SU-DHL-6 (cell line): ENCODE data around the gene ATXN7L1.

ENCODE experiments used
- H2AFZ ChIP-seq: fragments of 200-600 bp; sonication (generic); 2 replicates; pipeline ENCODE4 v1.6.1; 2014; ENCODE audit warnings: low read depth, mild to moderate bottlenecking, moderate library complexity, mixed read lengths, antibody characterized with exemption, low read length; ENCODE audit not compliant: severe bottlenecking
- H3F3A ChIP-seq: fragments of 200-600 bp; shearing (Covaris generic); 2 replicates; pipeline ENCODE4 v1.6.0; 2016; ENCODE audit warnings: antibody characterized with exemption, mild to moderate bottlenecking; ENCODE audit not compliant: insufficient read depth
- H3K27ac ChIP-seq: fragments of 200-600 bp; sonication (generic); 2 replicates; pipeline ENCODE4 v1.5.1; 2016; ENCODE audit warnings: low read depth, mild to moderate bottlenecking, low read length, moderate library complexity, mixed read lengths
- H3K27me3 ChIP-seq: fragments of 200-600 bp; sonication (generic), shearing (Covaris generic); 2 replicates; pipeline ENCODE4 v1.6.0; 2014; ENCODE audit warnings: mild to moderate bottlenecking, low read length
- H3K36me3 ChIP-seq: fragments of 200-600 bp; sonication (generic); 2 replicates; pipeline ENCODE4 v1.6.1; 2014; ENCODE audit warnings: mild to moderate bottlenecking, low read length, mixed read lengths
- H3K4me2 ChIP-seq: fragments of 300-600, 200-600 bp; shearing (Covaris generic), sonication (generic); 2 replicates; pipeline ENCODE4 v1.6.0; 2014; ENCODE audit warnings: low read length, low read depth, mild to moderate bottlenecking; ENCODE audit not compliant: poor library complexity, severe bottlenecking
- H3K4me3 ChIP-seq: fragments of 200-600 bp; sonication (generic); 2 replicates; pipeline ENCODE4 v1.5.1; 2014; ENCODE audit warnings: antibody characterized with exemption, low read length, mild to moderate bottlenecking, mixed read lengths; ENCODE audit not compliant: insufficient read depth, poor library complexity, severe bottlenecking
- H3K79me2 ChIP-seq: fragments of 200-600 bp; sonication (generic); 2 replicates; pipeline ENCODE4 v1.6.1; 2014; ENCODE audit warnings: mild to moderate bottlenecking, low read length, moderate library complexity; ENCODE audit not compliant: insufficient read depth
- H3K9ac ChIP-seq: fragments of 200-600 bp; sonication (generic); 2 replicates; pipeline ENCODE4 v1.7.0; 2014; ENCODE audit warnings: mild to moderate bottlenecking, low read length
- H3K9me2 ChIP-seq: fragments of 200-600 bp; sonication (generic); replicated peaks from 2 replicates; pipeline ENCODE4 v1.6.1; 2014; ENCODE audit warnings: low read length; ENCODE audit not compliant: insufficient read depth
- H3K9me3 ChIP-seq: fragments of 200-600 bp; sonication (generic); 2 replicates; pipeline ENCODE4 v1.6.1; 2014; ENCODE audit warnings: low read length, mixed read lengths; ENCODE audit not compliant: insufficient read depth
- H4K20me1 ChIP-seq: fragments of 200-600 bp; sonication (generic); 2 replicates; pipeline ENCODE4 v1.6.1; 2014; ENCODE audit warnings: low read depth, mild to moderate bottlenecking, antibody characterized with exemption, low read length, moderate library complexity, mixed read lengths
- EZH2phosphoT487 ChIP-seq: fragments of 200-600 bp; sonication (generic), shearing (Covaris generic); conservative IDR thresholded peaks from 2 replicates; pipeline ENCODE4 v1.6.1; 2018; ENCODE audit warnings: mild to moderate bottlenecking, antibody characterized with exemption, low read length, moderate library complexity, mixed read lengths
- TF ChIP-seq, protein P1 (sequence below): fragments of 200-600 bp; sonication (generic); IDR thresholded peaks from one replicate; pipeline ENCODE4 v1.5.1; 2017; ENCODE audit warnings: antibody characterized with exemption, mild to moderate bottlenecking, low read length, moderate library complexity; ENCODE audit not compliant: insufficient read depth, poor library complexity, severe bottlenecking

The ATXN7L1 gene

GRCh38 chr7:105794741-105795729, 81.4 kb downstream of the ATXN7L1 start:
- H4K20me1 ChIP-seq = no peaks in the 10 kb centered on the region

GRCh38 chr7:105792488-105793370, 83.7 kb downstream of the ATXN7L1 start:
- H2AFZ ChIP-seq = no peak overlapping the region
- no peak overlapping the region for H3K4me3 ChIP-seq
- H3K4me2 ChIP-seq = no peak overlapping the region
- TF ChIP-seq, protein P1, sequence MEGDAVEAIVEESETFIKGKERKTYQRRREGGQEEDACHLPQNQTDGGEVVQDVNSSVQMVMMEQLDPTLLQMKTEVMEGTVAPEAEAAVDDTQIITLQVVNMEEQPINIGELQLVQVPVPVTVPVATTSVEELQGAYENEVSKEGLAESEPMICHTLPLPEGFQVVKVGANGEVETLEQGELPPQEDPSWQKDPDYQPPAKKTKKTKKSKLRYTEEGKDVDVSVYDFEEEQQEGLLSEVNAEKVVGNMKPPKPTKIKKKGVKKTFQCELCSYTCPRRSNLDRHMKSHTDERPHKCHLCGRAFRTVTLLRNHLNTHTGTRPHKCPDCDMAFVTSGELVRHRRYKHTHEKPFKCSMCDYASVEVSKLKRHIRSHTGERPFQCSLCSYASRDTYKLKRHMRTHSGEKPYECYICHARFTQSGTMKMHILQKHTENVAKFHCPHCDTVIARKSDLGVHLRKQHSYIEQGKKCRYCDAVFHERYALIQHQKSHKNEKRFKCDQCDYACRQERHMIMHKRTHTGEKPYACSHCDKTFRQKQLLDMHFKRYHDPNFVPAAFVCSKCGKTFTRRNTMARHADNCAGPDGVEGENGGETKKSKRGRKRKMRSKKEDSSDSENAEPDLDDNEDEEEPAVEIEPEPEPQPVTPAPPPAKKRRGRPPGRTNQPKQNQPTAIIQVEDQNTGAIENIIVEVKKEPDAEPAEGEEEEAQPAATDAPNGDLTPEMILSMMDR = no peak
- TF ChIP-seq EZH2phosphoT487 = no peak
- no peaks in the 10 kb centered on the region for H3K9me3 ChIP-seq
- no peaks in the 10 kb centered on the region for H3K27me3 ChIP-seq
- no peaks in the 10 kb centered on the region for H4K20me1 ChIP-seq
- H3K27ac ChIP-seq = no peak overlapping the region
- H3K36me3 ChIP-seq = no peaks in the 10 kb centered on the region
- no peaks in the 10 kb centered on the region for H3F3A ChIP-seq
- H3K79me2 ChIP-seq = no peaks in the 10 kb centered on the region
- H3K9ac ChIP-seq = no peak overlapping the region
- no peaks in the 10 kb centered on the region for H3K9me2 ChIP-seq

More at GRCh38 chr7:105794741-105795729, 81.4 kb downstream of the ATXN7L1 start:
- TF ChIP-seq, protein P1 = no peak
- TF ChIP-seq EZH2phosphoT487 = no peak
- Histone ChIP-seq H3F3A (no peaks in the 10 kb centered on the region), H3K9ac (no peak overlapping the region), H3K36me3 (no peaks in the 10 kb centered on the region), H3K79me2 (no peaks in the 10 kb centered on the region), H3K9me3 (no peaks in the 10 kb centered on the region), H3K27ac (no peak overlapping the region), H3K4me3 (no peak overlapping the region), H3K4me2 (no peak overlapping the region), H3K27me3 (no peaks in the 10 kb centered on the region), H2AFZ (no peak overlapping the region), H3K9me2 (no peaks in the 10 kb centered on the region)

DNA sequence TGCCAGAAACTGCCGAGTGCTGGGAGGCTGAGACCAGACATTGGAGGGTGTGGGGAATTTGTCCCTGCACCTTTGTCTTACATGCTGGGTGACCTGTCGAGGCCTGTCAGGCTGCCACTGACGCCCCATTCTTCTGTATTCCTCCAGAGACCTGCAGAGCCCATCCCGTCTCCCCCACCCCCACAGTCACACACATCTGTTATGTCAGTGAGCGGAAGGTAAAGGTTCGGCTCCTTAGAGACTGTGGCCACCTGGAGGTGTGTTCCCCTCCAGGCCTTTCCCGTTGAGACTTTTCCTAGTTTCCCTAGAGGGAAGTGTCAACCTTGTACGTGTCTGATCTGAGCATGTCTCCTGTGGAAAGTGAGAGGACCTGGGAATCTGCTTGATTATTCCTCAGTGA, 84.5 kb downstream of the ATXN7L1 start:
- no peak overlapping the region for H3K4me2 ChIP-seq
- H4K20me1 ChIP-seq = no peaks in the 10 kb centered on the region

More for the DNA sequence above, 84.5 kb downstream of the ATXN7L1 start:
- Histone ChIP-seq H3K36me3 (no peaks in the 10 kb centered on the region), H3F3A (no peaks in the 10 kb centered on the region), H3K9ac (no peak overlapping the region), H3K9me3 (no peaks in the 10 kb centered on the region), H3K27me3 (no peaks in the 10 kb centered on the region), H3K27ac (no peak overlapping the region), H3K9me2 (no peaks in the 10 kb centered on the region), H2AFZ (no peak overlapping the region), H3K4me3 (no peak overlapping the region), H3K79me2 (no peaks in the 10 kb centered on the region)
- TF ChIP-seq, protein P1 = no peak
- no peak for TF ChIP-seq EZH2phosphoT487
